Measurements from ENCODE around the gene DCTN3.

DNA sequence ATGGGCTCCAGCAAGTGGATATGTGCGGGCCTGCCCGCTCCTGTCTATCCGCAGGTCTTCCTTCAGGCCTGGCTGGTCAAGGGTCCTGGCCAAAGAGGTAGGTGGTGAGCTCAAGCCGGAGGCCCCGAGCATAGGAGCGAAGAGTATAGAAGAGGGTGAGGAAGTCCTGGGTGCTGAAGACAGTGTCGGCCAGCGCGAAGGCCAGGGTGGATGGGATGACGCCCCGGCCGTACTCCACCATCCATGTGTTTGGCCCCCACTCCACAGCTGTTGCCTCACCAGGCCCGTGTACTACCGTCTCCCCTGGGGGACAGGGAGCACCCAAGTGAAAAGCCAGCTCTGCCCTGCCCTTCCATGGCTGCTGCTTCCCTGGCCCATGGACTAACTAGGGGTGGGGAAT is 15.3 kb upstream of the DCTN3 start:
- TF ChIP-seq CTCF (IDR thresholded peaks at IDR 0.05) (no peak), POLR2AphosphoS5 (IDR thresholded peaks at IDR 0.05) (no peak), POLR2A (IDR thresholded peaks at IDR 0.05) (no peak), EP300 (IDR thresholded peaks at IDR 0.05; ENCODE audit: low read depth) (no peak)

Data from transverse colon (tissue), 4 donors.